Fibroblast of lung (primary cell): Measurements from ENCODE around the gene PSME3IP1. TPM values are rescaled to one million over a fixed set of nuclear protein-coding genes. Genes with fewer than 3 reads are reported as not detected.

Experiments used
- DNase-seq, 2 donors: peaks; one replicate each; pipeline versions ENCODE4 v3.0.0 to v3.0.0-alpha.2; 2010; ENCODE audit warnings: low read depth in 2 of 2
- H2AFZ ChIP-seq: 2 replicates; pipeline ENCODE4 v1.5.1; 2012; ENCODE audit warnings: low read length, control low read depth, inconsistent platforms
- H3K27ac ChIP-seq: 2 replicates; pipeline ENCODE4 v1.5.1; 2011; ENCODE audit warnings: low read length, control low read depth; ENCODE audit not compliant: insufficient read depth
- H3K27me3 ChIP-seq: 2 replicates; pipeline ENCODE4 v1.5.1; 2011; ENCODE audit warnings: mild to moderate bottlenecking, low read length; ENCODE audit not compliant: control insufficient read depth, insufficient read depth
- H3K36me3 ChIP-seq: 2 replicates; pipeline ENCODE4 v1.5.1; 2011; ENCODE audit warnings: low read length; ENCODE audit not compliant: control insufficient read depth, insufficient read depth
- H3K4me1 ChIP-seq: 2 replicates; pipeline ENCODE4 v1.5.1; 2011; ENCODE audit warnings: low read length; ENCODE audit not compliant: control insufficient read depth, insufficient read depth; ENCODE audit errors: extremely low read depth
- H3K4me2 ChIP-seq: 2 replicates; pipeline ENCODE4 v1.5.1; 2011; ENCODE audit warnings: low read length, control low read depth; ENCODE audit not compliant: insufficient read depth; ENCODE audit errors: extremely low read depth
- H3K4me3 ChIP-seq, 4 experiments: fragments of 200-600 bp in 1 of 4; sonication (generic) in 1 of 4; replicated peaks in 1 of 4; 2 replicates each; pipeline ENCODE4 v1.5.1; 2011 to 2016; ENCODE audit warnings: low read length in 4 of 4, low read depth in 3 of 4, mild to moderate bottlenecking in 3 of 4, control low read depth in 2 of 4, inconsistent platforms in 1 of 4, mixed read lengths in 1 of 4; ENCODE audit not compliant: insufficient read depth in 1 of 4; ENCODE audit errors: control extremely low read depth in 1 of 4
- H3K79me2 ChIP-seq: 2 replicates; pipeline ENCODE4 v1.5.1; 2012; ENCODE audit warnings: mild to moderate bottlenecking, low read length, inconsistent platforms; ENCODE audit not compliant: control insufficient read depth, insufficient read depth
- H3K9ac ChIP-seq: 2 replicates; pipeline ENCODE4 v1.5.1; 2011; ENCODE audit warnings: mild to moderate bottlenecking, low read length, control low read depth; ENCODE audit not compliant: insufficient read depth
- H3K9me3 ChIP-seq: 2 replicates; pipeline ENCODE4 v1.5.1; 2012; ENCODE audit warnings: low read depth, low read length; ENCODE audit not compliant: control insufficient read depth, insufficient read depth
- H4K20me1 ChIP-seq: 2 replicates; pipeline ENCODE4 v1.5.1; 2011; ENCODE audit warnings: low read length; ENCODE audit not compliant: control insufficient read depth, insufficient read depth; ENCODE audit errors: extremely low read depth
- CTCF ChIP-seq, 2 donors: IDR thresholded peaks in 1 of 2; conservative IDR thresholded peaks in 1 of 2; 1 replicate in 1 of 2; 2 replicates in 1 of 2; pipeline ENCODE4 v1.5.1; 2011 to 2012; ENCODE audit warnings: low read length in 2 of 2, control low read depth in 1 of 2, inconsistent platforms in 1 of 2, low read depth in 1 of 2, mild to moderate bottlenecking in 1 of 2
- EZH2 ChIP-seq: IDR thresholded peaks from 2 replicates; pipeline ENCODE4 v1.5.1; 2012; ENCODE audit warnings: low read length, control low read depth, mild to moderate bottlenecking; ENCODE audit errors: missing control alignments
- polyA plus RNA-seq, 2 donors: library from polyadenylated mRNA; depleted of rRNA in 1 of 2; stranded (reverse) in 1 of 2; unstranded in 1 of 2; fragments of >200 nt; gene quantifications; 2 replicates each; pipeline ENCODE4 v1.2.1, GENCODE V29; 2011 to 2012; ENCODE audit warnings: missing spikeins in 1 of 2
- total RNA-seq: library from RNA; depleted of rRNA; stranded (reverse); fragments of >200 nt; gene quantifications from 2 replicates; pipeline ENCODE4 v1.2.1, GENCODE V29; 2014

The PSME3IP1 gene
- total and polyA plus RNA-seq, 2 donors (not counting 1 experiment from before 2014, with no cell fraction given) = 55.5 to 64.6 TPM

GRCh38 chr16:57145046-57146021 is 40.5 kb downstream of the PSME3IP1 start:
- H3K4me2 ChIP-seq = no peak overlapping the region
- H3K4me1 ChIP-seq = no peaks in the 10 kb centered on the region
- DNase-seq = no peak
- H3K27me3 ChIP-seq = no peaks in the 10 kb centered on the region
- H4K20me1 ChIP-seq = no peaks in the 10 kb centered on the region
- H3K9ac ChIP-seq = no peak overlapping the region
- no peak overlapping the region for H3K27ac ChIP-seq
- no peak overlapping the region for H2AFZ ChIP-seq
- H3K4me3 ChIP-seq = no peak overlapping the region
- H3K79me2 ChIP-seq = no peaks in the 10 kb centered on the region
- no peak for TF ChIP-seq CTCF (conservative IDR thresholded peaks at IDR 0.05 in 1 of 2, IDR thresholded peaks at IDR 0.05 in 1 of 2; ENCODE audit: low read depth in 1 of 2, low read length in 2 of 2)
- no peaks in the 10 kb centered on the region for H3K36me3 ChIP-seq
- H3K9me3 ChIP-seq = no peaks in the 10 kb centered on the region

GRCh38 chr16:57144027-57144426 is 41.8 kb downstream of the PSME3IP1 start:
- Histone ChIP-seq H2AFZ (no peak overlapping the region), H3K4me2 (no peak overlapping the region), H4K20me1 (no peaks in the 10 kb centered on the region), H3K9me3 (no peaks in the 10 kb centered on the region), H3K9ac (no peak overlapping the region), H3K27ac (no peak overlapping the region), H3K4me1 (no peaks in the 10 kb centered on the region), H3K36me3 (no peaks in the 10 kb centered on the region), H3K4me3 (no peak overlapping the region), H3K27me3 (no peaks in the 10 kb centered on the region), H3K79me2 (no peaks in the 10 kb centered on the region)
- TF ChIP-seq CTCF (conservative IDR thresholded peaks at IDR 0.05 in 1 of 2, IDR thresholded peaks at IDR 0.05 in 1 of 2; ENCODE audit: low read depth in 1 of 2, low read length in 2 of 2) (no peak), EZH2 (no peak)
- no peak for DNase-seq

- Histone ChIP-seq H3K4me1 (no peaks in the 10 kb centered on the region), H3K36me3 (no peaks in the 10 kb centered on the region), H3K4me3 (no peak overlapping the region), H2AFZ (no peak overlapping the region), H3K27ac (no peak overlapping the region), H3K4me2 (no peak overlapping the region), H4K20me1 (no peaks in the 10 kb centered on the region), H3K79me2 (no peaks in the 10 kb centered on the region), H3K27me3 (no peaks in the 10 kb centered on the region), H3K9ac (no peak overlapping the region), H3K9me3 (no peaks in the 10 kb centered on the region)
- no peak for TF ChIP-seq EZH2
- TF ChIP-seq CTCF (conservative IDR thresholded peaks at IDR 0.05 in 1 of 2, IDR thresholded peaks at IDR 0.05 in 1 of 2; ENCODE audit: low read depth in 1 of 2, low read length in 2 of 2) = no peak
- no peak for DNase-seq
These were observed 42.5 kb downstream of the PSME3IP1 start for GRCh38 chr16:57143149-57143921.
